SW 1271 (cell line): ENCODE results near the gene XXYLT1.
"Not testable (repeated sequence)": the region's sequence is repeated elsewhere in the genome, so short reads cannot be mapped to it uniquely, and the experiment has no call there.

Experiments used
- DNase-seq, 2 experiments: peaks; one replicate each; lab custom pipeline; 2025; lab: John Stamatoyannopoulos, UW

The XXYLT1 gene

DNA sequence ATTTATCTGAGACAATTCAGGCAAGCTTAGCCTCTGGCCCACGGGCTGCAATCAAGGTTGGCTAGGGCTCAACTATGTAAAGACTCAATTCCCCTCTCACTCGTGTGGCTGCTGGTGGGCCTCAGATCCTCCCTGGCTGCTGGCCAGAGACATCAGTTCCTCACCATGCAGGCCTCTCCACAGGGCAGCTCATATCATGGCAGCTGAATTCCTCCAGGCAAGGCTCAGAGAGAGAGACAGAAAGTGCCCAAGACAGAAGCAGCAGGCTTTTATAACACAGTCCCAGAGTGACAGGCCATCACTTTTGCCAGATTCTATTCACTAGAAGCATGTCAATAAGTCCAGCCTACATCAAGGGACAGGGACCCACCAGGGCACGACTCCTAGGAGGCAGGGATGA lies 63.2 kb downstream of the XXYLT1 start:
- no peak for DNase-seq

DNA sequence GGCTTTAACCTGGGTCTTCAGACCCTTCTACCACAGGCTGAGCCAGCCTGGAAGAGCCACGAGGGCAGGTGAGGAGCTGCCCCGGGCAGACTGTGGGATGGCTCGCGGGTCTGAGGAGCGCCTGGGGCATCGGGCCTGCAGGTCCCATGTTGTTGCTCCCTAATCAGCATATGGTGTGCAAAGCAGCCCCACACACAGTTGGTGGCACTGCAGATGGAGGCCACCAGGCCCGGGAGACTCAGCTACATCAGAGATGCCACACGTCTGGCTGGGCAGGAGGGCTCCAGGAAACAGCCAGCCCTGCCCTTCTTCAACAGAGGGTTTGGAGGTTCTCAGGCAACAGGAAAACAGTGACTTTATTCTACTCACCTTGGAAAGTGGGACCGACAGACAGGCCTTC lies 63.9 kb downstream of the XXYLT1 start:
- no peak for DNase-seq

DNA sequence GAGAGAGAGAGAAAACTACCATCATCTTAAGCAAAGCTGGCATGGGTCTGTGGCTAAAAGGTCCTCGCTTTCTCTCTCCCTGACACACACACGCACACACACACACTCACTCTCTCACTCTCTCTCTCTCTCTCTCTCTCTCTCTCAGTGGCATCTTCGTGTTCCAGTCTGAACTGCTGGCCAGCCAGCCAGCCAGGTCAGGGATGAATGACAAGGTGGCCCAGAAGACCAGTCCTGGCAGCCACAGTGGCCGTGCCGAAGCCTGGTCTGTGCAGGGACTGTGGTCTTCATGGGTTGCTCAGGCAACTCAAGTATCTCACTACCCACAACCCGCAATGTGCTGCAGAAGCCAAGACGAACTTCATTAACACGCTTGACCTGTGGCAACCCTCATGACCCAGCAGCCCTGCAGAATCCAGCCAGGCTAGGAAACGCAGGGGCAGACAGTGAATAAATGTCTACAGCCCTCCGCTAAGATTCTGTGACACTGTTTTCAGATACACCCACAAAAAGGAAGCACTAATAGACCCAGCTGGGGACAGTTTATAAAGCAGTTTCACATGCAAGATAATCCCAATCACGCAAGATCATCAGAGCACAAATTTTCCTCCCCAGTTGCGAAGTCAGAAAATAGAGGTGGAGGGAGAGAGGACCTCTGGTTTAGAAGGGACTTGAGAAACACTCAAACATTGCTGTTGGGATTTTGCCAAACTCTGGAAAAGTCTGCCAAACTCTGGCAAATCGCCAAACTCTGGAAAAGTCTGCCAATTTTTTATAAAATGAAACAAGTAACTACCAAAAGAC lies 66.4 kb downstream of the XXYLT1 start:
- no peak for DNase-seq

DNA sequence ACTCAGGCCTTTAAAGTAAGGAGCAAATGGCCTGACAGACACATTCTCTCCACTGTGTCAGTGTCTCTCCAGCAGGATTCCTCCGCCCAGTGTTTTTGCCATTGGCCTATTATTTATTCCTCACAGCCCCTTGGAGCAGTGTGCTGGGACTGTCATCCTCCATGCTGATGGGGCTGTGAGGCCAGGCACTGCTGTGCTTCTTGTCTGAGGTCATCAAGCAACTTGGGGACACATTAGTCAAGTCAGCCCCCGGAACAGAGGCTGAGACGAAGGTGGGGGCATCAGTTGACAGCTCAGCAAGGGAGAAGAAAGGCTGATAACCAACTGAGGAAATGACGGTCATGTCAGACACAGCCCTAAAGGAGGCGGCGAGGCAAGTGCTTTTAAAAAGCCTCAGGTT lies 67.4 kb downstream of the XXYLT1 start:
- no peak for DNase-seq

DNA sequence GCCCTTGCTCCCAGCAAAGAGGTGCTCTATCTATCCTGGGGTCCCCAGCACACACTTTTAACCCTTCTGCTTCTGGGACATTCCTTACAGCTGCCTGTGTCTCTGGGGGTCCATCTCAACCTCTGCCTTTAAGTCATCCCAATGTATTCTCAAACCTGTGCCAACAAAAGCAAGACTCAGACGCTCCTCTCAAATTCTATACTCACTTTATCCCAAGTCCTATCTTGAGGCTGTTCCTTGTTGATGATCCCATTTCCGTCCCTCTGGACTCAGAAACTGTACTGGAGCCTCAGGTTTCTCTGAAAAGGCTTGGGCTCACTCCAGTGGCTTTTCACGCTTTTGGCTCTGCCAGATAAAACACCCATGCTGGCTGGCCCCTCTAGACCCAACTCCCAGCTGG lies 69.7 kb downstream of the XXYLT1 start:
- no peak for DNase-seq

DNA sequence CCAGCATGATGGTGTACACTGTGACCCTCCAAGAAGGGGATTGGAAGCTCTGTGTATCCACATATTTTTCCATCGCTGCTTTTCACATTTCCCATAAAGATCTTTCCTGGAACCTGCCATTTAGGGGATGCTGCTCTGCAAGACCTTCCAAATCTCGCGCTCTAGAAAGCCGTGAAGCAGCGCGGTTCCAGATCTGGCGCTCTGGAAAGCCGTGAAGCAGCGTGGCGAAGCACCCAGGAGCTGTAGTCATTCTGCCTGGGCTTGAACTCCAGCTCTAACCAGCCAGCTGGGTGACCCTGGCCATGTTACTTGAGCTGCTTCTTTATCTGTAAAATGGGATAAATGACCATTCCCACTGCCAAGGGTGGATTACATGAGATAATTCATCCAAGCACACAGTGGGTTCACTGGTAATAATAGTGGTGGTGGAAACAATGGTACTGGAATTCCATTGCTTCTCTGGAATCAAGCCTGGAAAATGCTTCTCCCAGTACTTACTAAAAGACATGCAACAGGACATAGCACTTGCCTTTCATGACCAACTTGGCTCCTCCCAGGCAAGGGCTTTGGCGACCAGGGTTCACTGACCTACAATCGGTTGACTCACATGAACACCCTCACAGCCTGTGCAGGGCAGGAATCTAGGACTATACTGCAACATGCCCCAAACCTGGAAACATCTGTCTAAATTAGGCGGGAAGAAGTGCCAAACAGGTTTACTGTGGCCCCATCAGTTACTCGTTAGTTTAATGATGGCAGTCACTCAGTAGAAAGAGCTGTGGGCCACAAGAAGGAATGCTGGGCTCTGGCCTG lies 70.7 kb downstream of the XXYLT1 start:
- DNase-seq: no peak

DNA sequence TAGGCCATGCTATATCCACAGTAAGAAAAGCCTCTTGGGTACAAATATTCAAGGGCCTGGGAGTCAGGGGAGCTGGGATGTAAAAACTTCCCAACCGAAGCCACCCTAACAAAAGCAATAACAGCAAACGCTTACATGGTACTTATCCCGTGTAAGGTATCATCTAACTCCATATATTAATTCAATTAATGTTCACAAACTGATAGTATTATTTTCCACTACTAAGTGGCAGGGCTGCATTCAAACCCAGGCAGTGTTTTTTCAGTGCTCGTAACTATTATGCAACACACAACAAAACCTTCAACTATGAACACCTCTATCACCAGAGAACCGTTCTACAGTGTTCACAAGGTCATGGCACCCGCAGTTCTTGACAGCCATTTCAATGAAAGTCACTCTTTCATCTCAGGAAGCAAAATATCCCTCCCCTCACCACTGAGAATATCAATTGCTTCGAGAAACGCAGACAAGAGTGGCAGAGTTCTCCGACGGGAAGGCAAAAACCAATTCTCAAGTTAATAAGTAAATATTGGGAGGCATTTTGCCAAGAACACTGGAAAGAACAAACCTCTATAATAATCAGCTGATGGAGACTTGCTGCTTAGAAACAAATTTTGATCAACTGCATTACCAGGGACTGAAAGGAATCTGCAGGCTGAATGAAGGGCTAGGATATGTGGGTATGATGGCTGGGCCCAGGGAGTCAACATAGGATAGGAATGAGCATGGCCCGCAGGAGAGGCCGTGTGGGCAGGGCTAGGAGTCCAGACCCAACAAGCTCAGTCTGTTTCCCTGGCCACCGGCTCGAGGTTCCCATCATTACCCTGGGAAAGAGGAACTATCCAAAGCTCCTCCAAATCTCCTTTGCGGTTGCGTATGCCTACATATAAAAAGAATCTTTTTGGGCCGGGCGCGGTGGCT lies 72.3 kb downstream of the XXYLT1 start:
- no peak for DNase-seq

DNA sequence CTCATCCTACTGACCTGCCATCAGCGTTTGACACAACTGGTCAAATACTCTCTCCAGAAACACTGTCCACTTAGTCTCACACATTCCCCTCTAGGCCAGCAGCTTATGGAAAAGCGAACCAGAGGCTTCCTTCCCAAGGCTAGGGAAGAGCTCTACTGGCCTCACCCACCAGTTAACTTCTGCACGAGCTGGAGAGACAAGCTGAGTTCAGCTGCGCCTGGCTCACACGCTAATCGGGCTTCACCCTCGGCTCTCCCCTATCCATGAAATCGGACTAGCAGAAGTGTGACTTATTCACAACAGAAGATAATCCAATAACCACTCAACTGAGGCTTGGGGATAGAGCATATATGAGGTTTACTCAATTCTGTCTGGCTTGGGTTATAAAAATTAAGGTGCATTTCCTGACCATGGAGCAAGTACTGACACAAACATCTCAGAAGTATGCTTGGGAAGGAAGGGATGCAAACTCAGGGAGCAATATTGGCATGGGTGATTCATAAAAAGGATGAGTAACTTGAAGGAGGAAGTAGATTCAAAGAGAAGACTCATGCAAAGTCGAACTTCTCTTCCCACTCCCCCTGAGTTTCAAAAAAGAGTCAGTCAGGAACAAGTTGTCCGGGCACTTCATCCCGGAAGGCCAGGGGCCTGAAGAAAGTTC lies 73.1 kb downstream of the XXYLT1 start:
- DNase-seq: peak in 1 of 2 experiments; percentile 54

DNA sequence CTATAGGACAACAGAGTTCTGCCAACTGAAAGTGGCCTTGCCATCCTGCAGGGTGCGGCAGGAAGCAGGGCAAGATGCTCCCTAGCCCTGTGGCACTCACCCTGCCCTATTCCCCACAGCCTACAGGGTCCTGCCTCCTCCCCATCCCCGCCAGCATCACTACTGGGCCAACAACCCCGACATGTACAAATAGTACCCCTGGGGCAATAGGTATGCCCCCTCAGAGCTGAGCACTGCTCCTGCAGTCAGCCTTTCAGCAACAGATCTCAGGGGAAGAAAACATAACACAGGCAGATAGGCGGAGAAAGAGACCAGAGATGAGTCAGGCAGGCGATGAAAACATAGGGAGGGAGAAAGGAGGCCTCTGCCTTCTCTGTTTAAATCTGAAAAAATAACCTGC lies 74.7 kb downstream of the XXYLT1 start:
- peak in 1 of 2 experiments; percentile 6 for DNase-seq

DNA sequence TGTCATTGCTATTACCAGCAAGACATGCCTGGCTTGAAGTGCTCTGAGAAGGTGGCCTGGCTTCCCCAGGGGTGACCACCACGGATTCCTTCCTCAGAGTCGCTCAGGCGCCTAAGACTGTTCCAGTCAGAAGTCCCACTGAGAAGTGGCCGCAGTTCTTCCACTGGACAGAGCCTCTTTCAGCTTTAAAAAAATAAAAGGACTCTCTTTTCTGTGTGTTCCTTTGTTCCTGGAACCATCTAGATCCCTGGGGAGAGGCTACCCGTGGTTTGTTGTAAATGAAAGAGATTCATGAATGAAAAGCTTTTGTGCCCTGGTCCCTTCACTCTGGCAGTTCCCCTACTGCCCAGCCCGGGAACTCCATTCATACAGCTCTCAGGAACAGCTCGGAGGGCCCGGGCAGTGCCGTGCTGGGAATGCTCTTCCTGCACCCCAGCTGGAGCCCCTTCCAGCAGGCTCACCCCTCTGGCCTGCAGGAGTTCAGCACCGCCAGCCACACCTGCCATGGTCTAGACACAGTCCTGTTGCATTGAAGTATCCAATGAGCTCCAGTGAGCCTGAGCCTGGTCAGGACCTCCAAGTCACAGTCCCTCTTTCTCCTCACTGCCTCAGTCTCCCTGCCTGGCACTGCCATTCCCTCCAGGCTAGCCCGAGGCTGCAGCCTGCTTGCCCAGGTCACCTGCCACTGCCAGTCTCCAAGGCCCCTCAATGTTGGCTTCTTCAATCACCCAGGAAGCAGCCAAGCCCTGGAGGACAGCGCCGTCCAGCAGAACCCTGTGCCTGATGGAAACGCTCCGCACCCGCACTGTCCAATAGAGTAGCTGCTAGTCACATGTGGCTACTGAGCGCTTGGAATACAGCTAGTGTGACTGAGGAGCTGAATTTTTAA lies 75.4 kb downstream of the XXYLT1 start:
- no peak for DNase-seq

DNA sequence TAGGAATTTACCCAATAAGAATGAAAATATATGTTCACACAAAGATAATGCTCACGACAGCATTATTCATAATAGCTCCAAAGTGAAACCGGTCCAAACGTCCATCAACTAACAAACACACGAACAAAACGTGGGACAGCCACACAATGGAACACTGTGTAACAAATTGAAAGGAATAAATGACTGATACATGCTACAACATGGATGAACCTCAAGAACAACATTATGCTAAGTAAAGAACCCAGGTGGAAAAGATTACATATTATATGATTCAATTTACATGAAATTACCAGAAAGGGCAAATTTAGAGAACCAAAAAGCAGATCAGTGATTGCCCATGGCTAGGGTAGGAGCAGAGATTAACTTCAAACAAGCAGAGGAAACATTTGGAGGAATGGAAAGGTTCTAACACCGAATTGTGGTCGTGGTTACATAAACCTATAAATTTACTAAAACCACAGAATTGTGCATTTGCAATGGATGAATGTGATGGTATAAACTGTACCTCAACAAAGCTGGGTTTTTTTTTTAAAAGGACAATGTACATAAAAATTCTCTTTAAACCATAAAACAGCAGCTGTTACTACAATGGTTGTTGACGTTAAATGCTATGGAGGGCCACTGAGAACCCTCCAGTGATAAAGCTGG lies 76.3 kb downstream of the XXYLT1 start:
- DNase-seq: no peak

DNA sequence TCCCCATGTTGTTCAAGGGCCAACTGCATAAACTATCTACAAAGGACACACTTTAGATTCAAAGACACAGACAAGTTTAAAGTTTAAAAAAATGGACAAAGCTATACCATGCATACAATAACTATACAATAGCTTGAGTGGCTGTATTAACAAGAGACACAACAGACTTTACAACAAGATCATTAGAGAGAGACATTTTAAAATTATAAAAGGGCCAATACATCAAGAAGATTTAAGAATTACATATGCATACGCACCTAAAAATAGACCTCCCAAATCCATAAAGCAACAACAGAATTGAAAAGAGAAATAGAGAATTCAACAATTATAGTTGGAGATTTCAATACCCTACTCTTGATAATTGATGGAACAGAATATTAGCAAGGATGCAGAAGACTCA lies 79.4 kb downstream of the XXYLT1 start:
- DNase-seq: no peak

DNA sequence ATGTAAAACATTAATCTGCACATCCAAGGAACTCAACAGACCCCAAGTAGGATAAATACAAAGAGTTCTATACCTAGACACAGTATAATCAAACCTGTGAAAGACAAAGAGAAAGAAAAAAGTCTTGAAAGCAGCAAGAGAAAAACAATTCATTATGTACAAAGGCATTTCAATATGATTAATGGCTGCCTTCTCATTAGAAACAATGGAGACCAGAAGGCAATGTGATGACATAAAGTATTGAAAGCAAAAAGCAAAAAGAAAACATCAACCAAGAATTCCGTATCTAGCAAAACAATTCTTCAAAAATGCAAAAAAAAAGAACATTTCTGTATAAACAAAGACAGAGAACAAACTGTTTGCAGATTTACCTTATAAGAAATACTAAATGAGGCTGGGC lies 81.1 kb downstream of the XXYLT1 start:
- DNase-seq: no peak

DNA sequence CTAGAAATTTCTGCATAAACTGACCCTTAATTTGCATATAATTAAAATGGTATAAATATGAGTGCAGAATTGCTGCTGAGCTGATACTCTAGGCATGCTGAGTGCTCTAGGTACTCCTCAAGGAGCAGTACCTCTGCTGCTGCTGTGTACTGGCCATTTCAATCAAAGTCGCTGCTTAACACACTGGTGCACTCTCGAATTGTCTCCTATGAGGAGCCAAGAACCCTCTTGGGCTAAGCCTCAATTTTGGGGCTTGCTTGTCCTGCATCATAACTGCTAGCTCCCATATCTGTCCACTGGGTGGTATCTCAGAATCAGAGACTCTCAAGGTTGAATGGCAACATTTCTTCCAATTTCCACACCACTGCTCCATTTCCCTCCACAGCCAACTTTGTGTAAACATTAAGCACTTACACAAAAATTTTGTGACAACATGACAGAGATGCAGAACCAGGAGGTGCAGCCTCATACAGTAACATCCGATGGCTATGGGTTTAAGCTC lies 82.5 kb downstream of the XXYLT1 start:
- DNase-seq: no peak

DNA sequence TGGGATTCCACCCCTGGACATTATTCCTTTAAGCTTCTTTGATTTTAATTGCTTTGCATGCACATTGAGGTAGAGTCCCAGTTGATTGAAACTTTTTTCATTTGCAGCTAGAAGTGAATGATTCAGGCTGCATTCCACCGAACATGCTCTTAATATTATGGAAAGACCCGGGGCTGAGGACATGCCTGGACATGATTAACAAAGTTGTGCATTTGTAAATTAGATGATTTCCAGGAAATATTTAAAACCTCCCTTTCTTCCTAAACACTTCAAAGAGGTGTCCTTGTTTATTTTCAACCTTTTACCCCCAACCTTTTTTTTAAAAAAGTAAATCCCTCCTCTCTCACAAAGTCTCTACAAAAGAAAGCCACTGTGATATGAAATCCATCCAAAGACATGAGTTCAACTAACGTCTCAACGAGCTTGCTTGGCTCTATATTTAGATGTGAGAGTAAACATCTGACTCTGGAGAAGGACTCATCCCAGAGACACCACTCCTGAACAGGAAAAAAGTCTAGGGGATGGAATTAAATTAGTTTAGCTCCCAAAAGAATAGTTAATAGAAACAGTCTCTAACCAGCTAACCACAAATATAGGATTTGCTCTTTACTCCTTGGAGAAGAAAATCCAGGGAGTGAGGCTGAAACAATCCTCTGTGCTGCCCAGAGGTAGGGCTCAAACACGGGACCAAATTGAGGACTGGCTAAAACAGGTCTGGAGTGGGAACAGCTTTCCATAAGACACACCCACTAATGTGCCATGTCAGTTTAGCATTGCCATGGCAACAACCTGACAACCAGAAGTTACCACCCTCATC lies 83.1 kb downstream of the XXYLT1 start:
- DNase-seq: no peak

DNA sequence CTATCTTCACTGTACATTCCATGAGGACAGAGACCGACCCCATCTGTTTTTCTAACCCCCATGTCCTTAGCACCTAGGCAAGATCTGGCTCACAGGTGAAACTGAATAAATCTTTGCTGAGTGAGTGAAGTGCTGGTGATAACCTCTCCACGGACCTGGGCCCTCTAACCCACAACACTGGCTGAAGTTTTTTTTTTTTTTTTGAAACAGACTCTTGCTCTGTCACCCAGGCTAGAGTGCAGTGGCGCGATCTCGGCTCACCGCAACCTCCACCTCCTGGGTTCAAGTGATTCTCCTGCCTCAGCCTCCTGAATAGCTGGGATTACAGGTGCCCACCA lies 84.3 kb downstream of the XXYLT1 start:
- not testable (repeated sequence) for DNase-seq

DNA sequence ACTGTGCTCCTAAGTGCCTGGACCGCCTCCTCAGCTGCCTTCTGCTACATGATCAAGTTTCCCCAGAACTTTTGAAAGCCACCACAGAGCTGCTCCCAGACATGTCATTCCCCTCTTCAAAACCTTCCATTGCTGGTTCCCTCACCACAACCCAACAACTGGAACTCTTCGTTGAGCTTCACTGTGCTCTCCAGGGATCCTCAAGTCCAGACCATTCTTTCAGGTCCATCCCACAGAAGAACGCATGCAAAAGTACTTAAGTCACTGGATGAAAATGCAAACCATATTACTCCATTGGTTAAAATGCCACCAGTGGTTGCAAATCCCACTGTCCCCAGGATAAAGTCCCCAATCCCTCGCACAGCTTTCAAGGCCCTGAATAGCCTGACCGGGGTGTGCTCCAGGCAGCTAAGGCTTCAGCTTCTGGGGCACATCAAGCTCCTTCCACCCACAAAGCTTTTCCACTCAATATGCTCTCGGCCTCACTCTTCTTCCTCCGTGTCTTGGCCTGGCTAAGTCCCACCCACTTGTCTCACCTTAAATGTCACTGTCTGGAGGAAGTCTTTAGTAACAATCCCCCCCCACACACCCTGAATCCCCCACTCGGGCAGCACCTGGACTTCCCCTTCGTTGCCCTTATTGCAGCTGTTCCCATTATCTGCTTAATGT lies 84.8 kb downstream of the XXYLT1 start:
- DNase-seq: no peak

DNA sequence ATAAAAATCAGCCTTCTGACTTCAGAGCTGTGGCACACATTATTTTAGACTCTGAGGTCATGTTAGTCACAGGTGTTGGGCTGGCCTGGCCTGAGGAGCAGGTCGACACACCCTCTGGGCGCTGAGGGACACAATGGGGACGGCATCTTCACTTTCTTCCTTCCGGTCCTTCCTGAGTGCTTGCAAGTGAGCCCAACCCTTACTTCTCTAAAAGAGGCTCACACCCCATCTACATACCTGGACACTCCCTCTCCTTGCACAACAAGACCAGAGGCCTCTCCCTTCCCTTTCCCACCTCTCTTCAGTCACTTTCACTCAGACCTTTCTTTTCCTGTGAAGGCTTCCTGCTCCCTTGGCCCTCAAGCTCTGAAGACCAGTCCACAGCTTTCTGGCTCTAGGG lies 85.4 kb downstream of the XXYLT1 start:
- no peak for DNase-seq
